Caco-2 (cell line): ENCODE results near the gene SAA1. TPM values are rescaled to one million over a fixed set of nuclear protein-coding genes. Genes with fewer than 3 reads are reported as not detected.

Experiments used
- Bru-seq: library from RNA; stranded (reverse); fragments of 400-500 nt; gene quantifications from one replicate; lab custom pipeline; 2021; lab: Mats Ljungman, UMichigan
- BruChase-seq, 2 experiments: library from RNA; stranded (reverse); fragments of 400-500 nt; gene quantifications; one replicate each; lab custom pipeline; 2021; lab: Mats Ljungman, UMichigan
- BruUV-seq: library from RNA; stranded (reverse); fragments of 400-500 nt; replicated peaks from 2 replicates; lab custom pipeline; 2021; lab: Mats Ljungman, UMichigan
- CTCF ChIA-PET: fragments of 300-600 bp; sonication (Branson Sonifier 250); formaldehyde crosslinking; loops from one replicate; lab custom pipeline; 2022; ENCODE audit warnings: antibody characterized with exemption; lab: Charles Lee
- POLR2A ChIA-PET: fragments of 300-600 bp; sonication (Branson Sonifier 250); formaldehyde crosslinking; loops from one replicate; lab custom pipeline; 2022; ENCODE audit warnings: antibody characterized with exemption; lab: Charles Lee
- DNase-seq, 2 experiments: peaks; one replicate each; pipeline versions ENCODE4 v3.0.0 to v3.0.0-alpha.2; 2020 to 2022
- H3K27me3 ChIP-seq: replicated peaks from 2 replicates; pipeline ENCODE4 v1.6.0; 2011; ENCODE audit warnings: low read length; ENCODE audit not compliant: control insufficient read depth, insufficient read depth
- H3K36me3 ChIP-seq: 2 replicates; pipeline ENCODE4 v1.5.1; 2011; ENCODE audit warnings: low read length; ENCODE audit not compliant: control insufficient read depth, insufficient read depth
- H3K4me1 ChIP-seq: fragments of 250-450 bp; sonication (Bioruptor Pico); 2 replicates; pipeline ENCODE4 v1.5.1; 2020; ENCODE audit warnings: mild to moderate bottlenecking
- H3K4me3 ChIP-seq: 2 replicates; pipeline ENCODE4 v1.5.1; 2011; ENCODE audit warnings: low read depth, mild to moderate bottlenecking, control low read depth, low read length
- H3K9me3 ChIP-seq: fragments of 250-450 bp; sonication (Bioruptor Pico); 2 replicates; pipeline ENCODE4 v1.5.1; 2020; ENCODE audit warnings: mild to moderate bottlenecking, moderate library complexity
- H3K27ac Mint-ChIP-seq: one replicate; pipeline ENCODE4 v1.8.0; 2022; ENCODE audit warnings: mixed read lengths; ENCODE audit not compliant: unreplicated experiment
- H3K27me3 Mint-ChIP-seq: one replicate; pipeline ENCODE4 v1.8.0; 2022; ENCODE audit warnings: mixed read lengths; ENCODE audit not compliant: insufficient read depth, unreplicated experiment
- H3K36me3 Mint-ChIP-seq: one replicate; pipeline ENCODE4 v1.8.0; 2022; ENCODE audit warnings: mild to moderate bottlenecking, mixed read lengths; ENCODE audit not compliant: insufficient read depth, unreplicated experiment
- H3K4me1 Mint-ChIP-seq: one replicate; pipeline ENCODE4 v1.8.0; 2022; ENCODE audit warnings: low read depth, mixed read lengths; ENCODE audit not compliant: unreplicated experiment
- H3K4me3 Mint-ChIP-seq: one replicate; pipeline ENCODE4 v1.8.0; 2022; ENCODE audit warnings: mild to moderate bottlenecking, moderate library complexity, mixed read lengths; ENCODE audit not compliant: unreplicated experiment
- H3K9me3 Mint-ChIP-seq: one replicate; pipeline ENCODE4 v1.8.0; 2022; ENCODE audit warnings: mixed read lengths; ENCODE audit not compliant: unreplicated experiment
- CTCF ChIP-seq, 2 experiments: fragments of 200-600 bp in 1 of 2; IDR thresholded peaks; 1 replicate in 1 of 2; 2 replicates in 1 of 2; pipeline versions ENCODE4 v1.5.1 to v1.8.0; 2011 to 2022; ENCODE audit warnings: antibody characterized with exemption in 1 of 2, control low read depth in 1 of 2, inconsistent platforms in 1 of 2, low read depth in 1 of 2, low read length in 1 of 2, mild to moderate bottlenecking in 1 of 2, moderate library complexity in 1 of 2; ENCODE audit not compliant: insufficient read depth in 1 of 2, severe bottlenecking in 1 of 2, unreplicated experiment in 1 of 2
- intact Hi-C: fragments of 100-400 bp; cut with micrococcal nuclease; formaldehyde crosslinking; loops from one replicate; pipeline ENCODE4 v1.10.0; 2022; ENCODE audit not compliant: unreplicated experiment
- long read RNA-seq: library from polyadenylated mRNA; stranded (forward); transcript quantifications from one replicate; pipeline ENCODE4 v2.0.0, GENCODE V29; 2022
- total RNA-seq: library from RNA; stranded (reverse); gene quantifications from 2 replicates; pipeline ENCODE4 v1.2.3, GENCODE V29; 2022

SAA1 gene
- not detected in 2 replicates for total RNA-seq
- Bru-seq, nascent RNA, result not detected
- not detected for BruChase-seq, experiment 1, labeled RNA remaining after a 2-hour chase
- BruChase-seq, experiment 2, labeled RNA remaining after a 6-hour chase, result percentile 13 among the genes with signal in this experiment
- long read RNA-seq, result 0 reads

- Histone ChIP-seq H3K27me3 (no peaks in the 10 kb centered on the region), H3K36me3 (no peaks in the 10 kb centered on the region), H3K4me1 (peaks cover 15% of the 10 kb centered on the region), H3K4me3 (no peak within 1 kb of the TSS), H3K9me3 (no peaks in the 10 kb centered on the region)
- DNase-seq, result no peak
- H3K4me1 Mint-ChIP-seq, result peaks cover 7% of the 10 kb centered on the region
- intact Hi-C loops, result no loop called here
- H3K27me3 Mint-ChIP-seq, result no peaks in the 10 kb centered on the region
- H3K4me3 Mint-ChIP-seq, result no peak within 1 kb of the TSS
- H3K36me3 Mint-ChIP-seq, result no peaks in the 10 kb centered on the region
- POLR2A ChIA-PET, result interaction anchor here (0.7 kb wide), 1 partner anchor 44 kb away, joined by 3 read pairs; no protein-coding TSS in a partner anchor
- TF ChIP-seq CTCF (IDR thresholded peaks at IDR 0.05; ENCODE audit: insufficient read depth in 1 of 2, low read depth in 1 of 2, low read length in 1 of 2, severe bottlenecking in 1 of 2, unreplicated experiment in 1 of 2), result no peak
- no TSS peak for BruUV-seq
- no peaks in the 10 kb centered on the region for H3K9me3 Mint-ChIP-seq
- no peak within 1 kb of the TSS for H3K27ac Mint-ChIP-seq
- CTCF ChIA-PET, result no interaction called here
Measured at GRCh38 chr11:18265949-18266348, at the start of gene SAA1. TSS of gene SAA1 (plus strand) at chr11:18266264. CDS start at chr11:18266888, 624 bp downstream.

- BruUV-seq, result no TSS peak
- Mint-ChIP-seq H3K27me3 (peaks cover 11% of the 10 kb centered on the region), H3K4me3 (no peak overlapping the region), H3K9me3 (peaks cover 18% of the 10 kb centered on the region), H3K27ac (no peak overlapping the region), H3K36me3 (no peaks in the 10 kb centered on the region), H3K4me1 (no peaks in the 10 kb centered on the region)
- TF ChIP-seq CTCF (IDR thresholded peaks at IDR 0.05; ENCODE audit: insufficient read depth in 1 of 2, low read depth in 1 of 2, low read length in 1 of 2, severe bottlenecking in 1 of 2, unreplicated experiment in 1 of 2), result no peak
- no peak for DNase-seq
- ChIA-PET CTCF (no interaction called here), POLR2A (no interaction called here)
- Histone ChIP-seq H3K9me3 (no peaks in the 10 kb centered on the region; the same call in 1 of the 2 replicates), H3K4me3 (no peak overlapping the region), H3K27me3 (no peaks in the 10 kb centered on the region; the same call in 1 of the 2 replicates), H3K4me1 (no peaks in the 10 kb centered on the region), H3K36me3 (no peaks in the 10 kb centered on the region)
- intact Hi-C loops, result no loop called here
Measured at GRCh38 chr11:18221274-18221876, 44.7 kb upstream of the SAA1 start.

GRCh38 chr11:18222814-18223421 is 43.1 kb upstream of the SAA1 start:
- TF ChIP-seq CTCF (IDR thresholded peaks at IDR 0.05; ENCODE audit: insufficient read depth in 1 of 2, low read depth in 1 of 2, low read length in 1 of 2, severe bottlenecking in 1 of 2, unreplicated experiment in 1 of 2), result no peak
- Histone ChIP-seq H3K4me3 (no peak overlapping the region), H3K36me3 (no peaks in the 10 kb centered on the region), H3K4me1 (no peaks in the 10 kb centered on the region), H3K9me3 (no peaks in the 10 kb centered on the region; the same call in 1 of the 2 replicates), H3K27me3 (no peaks in the 10 kb centered on the region; the same call in 1 of the 2 replicates)
- Mint-ChIP-seq H3K27me3 (peaks cover 3% of the 10 kb centered on the region), H3K4me1 (no peaks in the 10 kb centered on the region), H3K4me3 (no peak overlapping the region), H3K36me3 (no peaks in the 10 kb centered on the region), H3K9me3 (peaks cover 18% of the 10 kb centered on the region), H3K27ac (no peak overlapping the region)
- intact Hi-C loops, result no loop called here
- BruUV-seq, result no TSS peak
- ChIA-PET POLR2A (no interaction called here), CTCF (interaction anchor here (1.1 kb wide), 1 partner anchor 19 kb away, joined by 3 read pairs; no protein-coding TSS in a partner anchor)
- no peak for DNase-seq
